Transverse colon (tissue), 4 donors: ENCODE measurements around the gene C1orf56.
A peak's percentile ranks its signal among the peaks of the same experiment; 100 is the strongest.

Experiments
- POLR2A ChIP-seq: fragments of 450-650 bp; IDR thresholded peaks from one replicate; pipeline ENCODE4 v1.6.1; 2016; ENCODE audit warnings: antibody characterized with exemption, mild to moderate bottlenecking, moderate library complexity
- POLR2AphosphoS5 ChIP-seq, 3 donors: sonication (generic); formaldehyde crosslinking; IDR thresholded peaks; one replicate each; pipeline ENCODE4 v1.6.1; 2016; ENCODE audit warnings: antibody characterized with exemption in 3 of 3
- TF ChIP-seq, protein P1 (sequence below), 5 experiments: fragments of 200-600 bp in 3 of 5; fragments of 450-650 bp in 2 of 5; sonication (generic) in 3 of 5; IDR thresholded peaks; 1 replicate in 2 of 5; 2 replicates in 3 of 5; pipeline ENCODE4 v1.5.1; 2016 to 2017; ENCODE audit warnings: antibody characterized with exemption in 5 of 5, inconsistent platforms in 3 of 5, mild to moderate bottlenecking in 2 of 5, moderate library complexity in 1 of 5

DNA sequence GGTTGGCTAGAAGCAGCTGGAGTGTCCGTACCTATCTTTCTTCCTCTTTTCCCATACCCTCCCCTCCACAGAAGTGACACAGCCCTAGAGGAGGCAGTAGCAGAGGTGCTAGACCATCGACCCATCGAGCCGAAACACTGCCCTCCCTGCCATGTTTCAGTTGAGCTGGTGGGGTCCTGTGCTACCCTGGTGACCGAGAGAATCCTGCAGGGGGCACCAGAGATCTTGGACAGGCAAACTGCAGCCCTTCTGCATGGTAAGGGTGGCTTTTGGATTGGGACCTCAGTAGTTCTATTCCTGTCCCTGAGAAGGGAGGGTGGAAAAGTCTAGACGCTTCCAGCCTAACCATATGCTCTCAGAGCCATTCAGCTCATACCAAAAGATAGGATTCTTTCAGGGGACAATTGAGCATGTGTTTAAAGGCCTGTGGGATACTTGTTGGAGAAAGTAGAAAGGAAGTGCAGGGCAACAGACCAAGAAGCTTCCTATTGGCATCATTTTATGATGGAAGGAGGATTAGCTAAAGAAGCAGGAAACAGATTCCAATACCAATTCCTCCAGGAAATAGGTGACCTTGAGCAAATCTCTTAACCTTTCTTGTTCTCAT lies 22.9 kb upstream of the C1orf56 start:
- TF ChIP-seq, protein P1, sequence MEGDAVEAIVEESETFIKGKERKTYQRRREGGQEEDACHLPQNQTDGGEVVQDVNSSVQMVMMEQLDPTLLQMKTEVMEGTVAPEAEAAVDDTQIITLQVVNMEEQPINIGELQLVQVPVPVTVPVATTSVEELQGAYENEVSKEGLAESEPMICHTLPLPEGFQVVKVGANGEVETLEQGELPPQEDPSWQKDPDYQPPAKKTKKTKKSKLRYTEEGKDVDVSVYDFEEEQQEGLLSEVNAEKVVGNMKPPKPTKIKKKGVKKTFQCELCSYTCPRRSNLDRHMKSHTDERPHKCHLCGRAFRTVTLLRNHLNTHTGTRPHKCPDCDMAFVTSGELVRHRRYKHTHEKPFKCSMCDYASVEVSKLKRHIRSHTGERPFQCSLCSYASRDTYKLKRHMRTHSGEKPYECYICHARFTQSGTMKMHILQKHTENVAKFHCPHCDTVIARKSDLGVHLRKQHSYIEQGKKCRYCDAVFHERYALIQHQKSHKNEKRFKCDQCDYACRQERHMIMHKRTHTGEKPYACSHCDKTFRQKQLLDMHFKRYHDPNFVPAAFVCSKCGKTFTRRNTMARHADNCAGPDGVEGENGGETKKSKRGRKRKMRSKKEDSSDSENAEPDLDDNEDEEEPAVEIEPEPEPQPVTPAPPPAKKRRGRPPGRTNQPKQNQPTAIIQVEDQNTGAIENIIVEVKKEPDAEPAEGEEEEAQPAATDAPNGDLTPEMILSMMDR (IDR thresholded peaks at IDR 0.05), result peak; percentile 70 to 75 (median 72)
- TF ChIP-seq POLR2AphosphoS5 (IDR thresholded peaks at IDR 0.05) (no peak), POLR2A (no peak)
